Natural killer cell (primary cell): ENCODE results near the gene SRXN1. TPM values are rescaled to one million over a fixed set of nuclear protein-coding genes. Genes with fewer than 3 reads are reported as not detected.
A peak's percentile ranks its signal among the peaks of the same experiment; 100 is the strongest.

Experiments
- ATAC-seq, 3 donors: fragments of 150-1000 bp in 2 of 3; fragments of 200-7000 bp in 1 of 3; cut with Tn5 transposase; 1 replicate in 1 of 3; 2 replicates in 2 of 3; pipeline ENCODE4 v1.10.0; 2021; ENCODE audit warnings: mild to moderate bottlenecking in 2 of 3, moderate library complexity in 2 of 3
- DNase-seq, 2 donors: peaks; one replicate each; pipeline versions ENCODE4 v3.0.0 to v3.0.0-alpha.2; 2013 to 2021; ENCODE audit warnings: mixed read lengths in 1 of 2
- H3K27ac ChIP-seq: one replicate; pipeline ENCODE4 v1.5.1; 2013; ENCODE audit warnings: mild to moderate bottlenecking, low read length
- H3K27me3 ChIP-seq: one replicate; pipeline ENCODE4 v1.6.1; 2013; ENCODE audit warnings: low read length; ENCODE audit not compliant: control insufficient read depth, insufficient read depth
- H3K36me3 ChIP-seq: one replicate; pipeline ENCODE4 v1.6.1; 2013; ENCODE audit warnings: low read length; ENCODE audit not compliant: control insufficient read depth, insufficient read depth
- H3K4me1 ChIP-seq: one replicate; pipeline ENCODE4 v1.6.1; 2013; ENCODE audit warnings: low read length; ENCODE audit not compliant: control insufficient read depth, insufficient read depth
- H3K4me3 ChIP-seq: one replicate; pipeline ENCODE4 v1.5.1; 2013; ENCODE audit warnings: low read length
- H3K9me3 ChIP-seq: one replicate; pipeline ENCODE4 v1.6.1; 2013; ENCODE audit warnings: low read length; ENCODE audit not compliant: control insufficient read depth, insufficient read depth
- H3K27ac Mint-ChIP-seq, 2 donors: one replicate each; pipeline ENCODE4 v1.8.0; 2022; ENCODE audit warnings: mild to moderate bottlenecking in 2 of 2, mixed read lengths in 2 of 2, moderate library complexity in 1 of 2
- H3K27me3 Mint-ChIP-seq, 2 donors: one replicate each; pipeline ENCODE4 v1.8.0; 2022; ENCODE audit warnings: low read depth in 2 of 2, mixed read lengths in 2 of 2
- H3K36me3 Mint-ChIP-seq: one replicate; pipeline ENCODE4 v1.8.0; 2022; ENCODE audit warnings: mixed read lengths
- H3K4me1 Mint-ChIP-seq, 2 donors: one replicate each; pipeline ENCODE4 v1.8.0; 2022; ENCODE audit warnings: mixed read lengths in 2 of 2
- H3K4me3 Mint-ChIP-seq: one replicate; pipeline ENCODE4 v1.8.0; 2022; ENCODE audit warnings: mild to moderate bottlenecking, moderate library complexity, mixed read lengths
- H3K9me3 Mint-ChIP-seq, 2 donors: one replicate each; pipeline ENCODE4 v1.8.0; 2022; ENCODE audit warnings: mixed read lengths in 2 of 2
- WGBS: methylation state at CpG from one replicate; pipeline ENCODE4 v1.1.7; 2013; ENCODE audit warnings: missing lambda C conversion rate; ENCODE audit not compliant: insufficient coverage; 5-methylcytosine and 5-hydroxymethylcytosine counted together
- intact Hi-C: fragments of 100-400 bp; cut with micrococcal nuclease; formaldehyde crosslinking; loops from one replicate; pipeline ENCODE4 v1.14.2; 2022
- total RNA-seq, 4 donors: library from RNA; stranded (reverse); fragments of 120-200 nt in 1 of 4; gene quantifications; one replicate each; pipeline versions ENCODE4 v1.2.3 to v1.2.4, GENCODE V29; 2013 to 2022
- TF ChIP-seq, protein P1 (sequence below): fragments of 200-600 bp; IDR thresholded peaks from one replicate; pipeline ENCODE4 v1.8.0; 2022; ENCODE audit warnings: antibody characterized with exemption

Gene SRXN1
- total RNA-seq, 3 donors from 2014 or later (not counting 1 experiment from before 2014, with no cell fraction given): 9.1 to 16.7 (median 11.6) TPM

- H3K27me3 ChIP-seq: peaks cover 30% of the 10 kb centered on the region
- intact Hi-C loops: no loop called here
- TF ChIP-seq, protein P1, sequence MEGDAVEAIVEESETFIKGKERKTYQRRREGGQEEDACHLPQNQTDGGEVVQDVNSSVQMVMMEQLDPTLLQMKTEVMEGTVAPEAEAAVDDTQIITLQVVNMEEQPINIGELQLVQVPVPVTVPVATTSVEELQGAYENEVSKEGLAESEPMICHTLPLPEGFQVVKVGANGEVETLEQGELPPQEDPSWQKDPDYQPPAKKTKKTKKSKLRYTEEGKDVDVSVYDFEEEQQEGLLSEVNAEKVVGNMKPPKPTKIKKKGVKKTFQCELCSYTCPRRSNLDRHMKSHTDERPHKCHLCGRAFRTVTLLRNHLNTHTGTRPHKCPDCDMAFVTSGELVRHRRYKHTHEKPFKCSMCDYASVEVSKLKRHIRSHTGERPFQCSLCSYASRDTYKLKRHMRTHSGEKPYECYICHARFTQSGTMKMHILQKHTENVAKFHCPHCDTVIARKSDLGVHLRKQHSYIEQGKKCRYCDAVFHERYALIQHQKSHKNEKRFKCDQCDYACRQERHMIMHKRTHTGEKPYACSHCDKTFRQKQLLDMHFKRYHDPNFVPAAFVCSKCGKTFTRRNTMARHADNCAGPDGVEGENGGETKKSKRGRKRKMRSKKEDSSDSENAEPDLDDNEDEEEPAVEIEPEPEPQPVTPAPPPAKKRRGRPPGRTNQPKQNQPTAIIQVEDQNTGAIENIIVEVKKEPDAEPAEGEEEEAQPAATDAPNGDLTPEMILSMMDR: no peak
Observed at GRCh38 chr20:611047-611842, 41.8 kb downstream of the SRXN1 start.

DNA sequence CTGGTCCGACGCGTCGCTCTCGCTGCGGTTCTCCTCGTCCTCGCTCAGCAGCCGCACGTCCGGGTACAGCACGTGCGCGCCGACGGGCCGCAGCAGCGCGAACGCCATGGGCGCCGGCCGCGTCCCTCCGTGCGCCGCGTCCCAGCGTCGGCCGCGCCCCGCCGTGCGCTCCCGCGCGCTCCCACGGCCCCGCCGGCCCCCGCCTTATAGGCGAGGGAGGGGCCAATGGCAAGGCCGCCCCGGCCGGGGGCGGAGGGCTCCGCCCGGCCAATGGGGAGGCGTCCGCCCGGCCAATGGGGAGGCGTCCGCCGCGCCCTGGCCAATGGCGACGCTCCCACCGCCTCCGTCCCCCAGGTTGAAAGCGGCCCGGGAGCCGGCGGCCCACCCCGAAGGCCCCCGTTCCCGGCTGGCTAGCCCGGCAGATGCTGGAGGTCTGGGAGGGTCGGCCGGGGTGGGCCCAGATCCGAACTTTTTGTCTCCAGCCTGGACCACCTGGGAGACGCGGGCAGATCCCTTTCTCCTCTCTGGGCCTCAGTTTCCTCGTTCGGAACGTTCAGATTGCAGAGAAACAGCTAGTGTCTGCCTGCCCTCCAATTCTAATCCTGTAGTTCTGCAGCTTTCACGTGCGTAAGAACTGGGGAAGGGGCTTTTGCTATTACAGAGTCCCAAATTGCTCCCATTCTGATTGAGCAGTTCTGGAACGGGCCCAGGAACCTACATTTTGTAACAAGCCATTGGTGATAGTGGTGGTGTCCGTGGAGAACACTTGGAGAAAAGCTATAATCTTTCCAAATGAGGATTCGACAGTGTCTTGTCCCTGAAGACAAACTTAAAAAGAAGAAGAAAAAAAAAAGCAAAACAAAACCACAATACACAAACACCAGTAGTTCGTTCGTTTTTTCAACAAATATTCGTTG lies 42.6 kb downstream of the SRXN1 start, which contains the start of gene TCF15:
TSS of gene TCF15 (minus strand) at position 180 of the 917 bp plus-strand sequence. CDS start at position 108, 72 bp downstream.
- H3K36me3 Mint-ChIP-seq: no peaks in the 10 kb centered on the region
- Histone ChIP-seq H3K27ac (no peak within 1 kb of the TSS), H3K9me3 (no peaks in the 10 kb centered on the region), H3K4me1 (peaks cover 3% of the 10 kb centered on the region), H3K4me3 (no peak within 1 kb of the TSS), H3K36me3 (no peaks in the 10 kb centered on the region), H3K27me3 (peaks cover 30% of the 10 kb centered on the region)
- peak within 1 kb of the TSS; percentile 60 for H3K4me3 Mint-ChIP-seq
- H3K9me3 Mint-ChIP-seq: no peaks in the 10 kb centered on the region
- DNase-seq (peak in 1 of 2 donors; percentile 12), ATAC-seq (peak; percentile 67 to 91 (median 68))
- intact Hi-C loops: no loop called here
- H3K27ac Mint-ChIP-seq: no peak within 1 kb of the TSS
- peaks cover 40 to 49% of the 10 kb centered on the region in 2 donors for H3K27me3 Mint-ChIP-seq
- 8% methylated on average over 83 of the region's 84 CpGs for WGBS
- TF ChIP-seq, protein P1: no peak
- H3K4me1 Mint-ChIP-seq: peaks cover 0 to 4% of the 10 kb centered on the region in 2 donors

More at GRCh38 chr20:611047-611842, 41.8 kb downstream of the SRXN1 start:
- Mint-ChIP-seq H3K27me3 (peaks cover 45 to 51% of the 10 kb centered on the region in 2 donors), H3K27ac (no peak overlapping the region), H3K9me3 (no peaks in the 10 kb centered on the region), H3K36me3 (no peaks in the 10 kb centered on the region), H3K4me1 (peaks cover 0 to 4% of the 10 kb centered on the region in 2 donors), H3K4me3 (peak overlapping the region; percentile 60)
- no peak for ATAC-seq
- Histone ChIP-seq H3K36me3 (no peaks in the 10 kb centered on the region), H3K9me3 (no peaks in the 10 kb centered on the region), H3K4me1 (peaks cover 3% of the 10 kb centered on the region), H3K4me3 (no peak overlapping the region), H3K27ac (no peak overlapping the region)
- WGBS: 27% methylated on average over 24 of the region's 24 CpGs
- no peak for DNase-seq

DNA sequence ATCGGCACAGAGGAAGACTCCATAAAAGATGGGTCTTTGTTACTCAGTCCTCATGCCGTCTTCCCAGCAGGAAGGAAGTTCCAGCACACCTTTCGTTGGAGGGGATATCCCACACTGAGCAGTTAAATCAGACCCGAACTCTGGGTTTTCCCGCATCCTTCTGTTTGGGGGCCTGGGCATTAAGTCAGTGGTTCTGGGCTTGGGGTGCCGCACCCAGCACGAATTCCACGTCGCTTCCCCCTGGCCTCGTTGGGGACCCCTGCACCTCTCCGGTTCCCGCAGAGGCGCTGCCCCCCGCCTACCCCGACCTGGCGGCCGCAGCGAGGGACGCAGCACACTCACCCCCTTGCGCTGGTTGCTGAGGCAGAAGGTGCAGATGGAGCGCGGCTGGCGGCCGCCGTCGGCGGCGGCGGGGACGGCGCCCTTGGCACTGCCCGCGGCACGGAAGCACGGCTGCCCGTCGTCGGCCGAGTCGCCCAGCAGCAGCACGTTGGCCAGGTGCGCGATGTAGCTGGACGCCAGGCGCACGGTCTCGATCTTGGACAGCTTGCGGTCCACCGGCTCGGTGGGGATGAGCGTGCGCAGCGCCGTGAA lies 43.5 kb downstream of the SRXN1 start:
- H3K4me3 Mint-ChIP-seq: no peak overlapping the region
- TF ChIP-seq, protein P1: no peak
- H3K36me3 Mint-ChIP-seq: no peaks in the 10 kb centered on the region
- H3K9me3 Mint-ChIP-seq: no peaks in the 10 kb centered on the region
- intact Hi-C loops: no loop called here
- no peak for ATAC-seq
- H3K4me1 ChIP-seq: peaks cover 3% of the 10 kb centered on the region
- H3K27ac Mint-ChIP-seq: no peak overlapping the region
- no peak for DNase-seq
- H3K27ac ChIP-seq: no peak overlapping the region
- H3K4me1 Mint-ChIP-seq: peaks cover 0 to 4% of the 10 kb centered on the region in 2 donors
- 14% methylated on average over 53 of the region's 54 CpGs for WGBS
- H3K36me3 ChIP-seq: no peaks in the 10 kb centered on the region
- H3K4me3 ChIP-seq: no peak overlapping the region
- H3K27me3 Mint-ChIP-seq: peaks cover 31 to 51% of the 10 kb centered on the region in 2 donors
- H3K27me3 ChIP-seq: peaks cover 30% of the 10 kb centered on the region
- no peaks in the 10 kb centered on the region for H3K9me3 ChIP-seq
